D341Med (cell line): ENCODE data around the gene IGSF21.

Experiments used
- DNase-seq: peaks from one replicate; pipeline ENCODE4 v3.0.0; 2012; ENCODE audit warnings: low spot score

IGSF21 gene

GRCh38 chr1:18178111-18178510 is 70.5 kb downstream of the IGSF21 start:
- DNase-seq = no peak

DNA sequence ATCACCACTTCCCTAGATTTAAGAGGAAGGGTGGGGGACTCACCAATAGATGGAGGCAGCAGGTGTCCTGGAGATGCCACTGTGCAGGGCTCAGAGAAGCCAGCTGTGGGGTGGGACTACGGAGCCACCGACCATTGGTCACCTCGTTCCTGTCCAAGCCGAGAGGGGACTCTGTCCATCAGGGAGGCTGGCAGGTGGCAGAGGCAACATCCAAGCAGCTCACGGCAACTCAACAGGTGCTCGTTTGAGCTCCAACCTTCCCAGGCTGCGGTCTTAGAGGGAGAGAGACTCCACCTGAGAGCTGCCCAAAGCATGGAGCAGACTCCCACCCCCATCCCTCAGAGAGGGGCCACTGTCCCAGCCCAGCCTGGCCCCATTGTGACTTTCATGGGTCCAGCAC is 71.4 kb downstream of the IGSF21 start:
- no peak for DNase-seq

GRCh38 chr1:18182398-18183160 is 75.0 kb downstream of the IGSF21 start:
- no peak for DNase-seq

DNA sequence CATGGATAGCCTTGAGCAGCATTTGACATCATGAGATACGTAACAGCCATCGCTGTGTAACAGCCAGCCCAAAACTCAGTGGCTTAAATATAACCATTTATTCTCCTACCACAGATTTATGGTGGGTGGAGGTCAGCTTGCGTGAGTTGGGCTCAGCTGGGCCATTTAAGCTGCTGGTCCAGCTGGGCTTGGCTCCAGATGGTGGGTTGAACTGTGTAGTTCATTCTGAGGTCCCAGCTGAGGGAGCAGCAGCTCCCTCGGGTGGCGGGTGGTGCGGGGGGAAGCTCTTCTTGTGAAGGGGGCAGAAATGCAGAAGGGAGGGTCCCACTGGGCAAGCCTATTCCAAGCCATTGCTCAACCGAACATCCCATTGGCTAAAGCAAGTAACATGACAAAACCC is 75.9 kb downstream of the IGSF21 start:
- no peak for DNase-seq

- DNase-seq = no peak
These were observed 79.5 kb downstream of the IGSF21 start for GRCh38 chr1:18187054-18187453.

- no peak for DNase-seq
These were observed 81.4 kb downstream of the IGSF21 start for GRCh38 chr1:18188820-18189517.

- DNase-seq = no peak
These were observed 83.0 kb downstream of the IGSF21 start for GRCh38 chr1:18190598-18190997.

DNA sequence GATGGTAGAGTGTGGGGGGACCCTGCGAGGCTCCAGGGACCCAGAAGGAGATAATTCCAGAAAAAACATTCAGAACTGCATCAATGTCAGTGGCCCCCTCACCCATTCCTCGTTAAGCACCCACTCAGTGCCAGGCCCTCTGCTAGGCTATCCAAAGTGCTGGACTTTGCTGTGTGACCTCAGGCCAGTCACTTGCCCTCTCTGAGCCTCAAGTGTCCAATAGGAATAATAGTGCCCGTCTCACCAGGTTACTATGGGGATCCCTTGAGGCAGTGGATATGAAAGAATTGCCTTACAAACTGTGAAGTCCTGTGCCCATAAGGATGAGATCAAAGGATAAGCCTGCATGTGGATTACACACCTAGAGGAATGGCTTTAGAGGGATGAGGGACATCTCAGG is 83.4 kb downstream of the IGSF21 start:
- DNase-seq = no peak

- DNase-seq = peak; percentile 65
These were observed 84.0 kb downstream of the IGSF21 start for GRCh38 chr1:18191481-18192155.

DNA sequence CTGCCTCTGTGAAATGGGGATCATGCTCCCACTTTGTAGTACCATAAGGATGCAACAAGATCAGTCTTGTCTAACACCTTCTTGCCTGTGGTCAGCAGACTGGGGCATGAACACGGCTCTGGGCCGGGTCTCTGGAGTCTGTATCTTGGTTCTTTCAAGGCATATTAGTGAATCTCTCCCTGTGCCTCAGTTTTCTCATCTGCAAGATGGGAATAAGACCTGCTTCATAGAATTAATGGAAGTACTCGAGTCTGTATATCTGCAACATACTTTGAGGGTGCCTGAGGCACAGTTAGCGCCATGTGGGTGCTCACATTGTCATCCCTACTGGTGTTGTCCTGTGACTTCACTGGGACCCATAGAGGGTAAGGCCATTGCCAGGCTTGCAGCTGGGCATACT is 84.6 kb downstream of the IGSF21 start:
- no peak for DNase-seq

GRCh38 chr1:18192974-18193373 is 85.4 kb downstream of the IGSF21 start:
- DNase-seq = no peak

DNA sequence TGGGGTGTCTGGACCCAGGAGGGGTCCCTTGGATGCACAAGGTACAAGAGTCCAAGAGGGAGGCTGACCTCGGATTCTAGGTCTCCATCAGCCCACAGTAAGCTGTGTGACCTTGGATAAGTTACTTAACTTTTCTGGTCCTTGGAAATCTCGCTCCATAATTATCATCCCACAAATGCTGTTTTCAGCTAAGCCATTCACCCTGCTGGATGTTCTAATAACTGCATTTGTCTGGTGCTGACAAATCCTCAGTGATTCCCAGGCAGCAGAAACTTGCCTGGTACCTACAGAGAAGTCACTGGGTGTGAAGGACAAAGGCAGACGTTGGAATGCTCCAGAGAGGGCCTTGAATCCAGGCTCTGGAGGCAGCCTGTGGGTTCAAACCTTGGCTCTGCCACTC is 89.7 kb downstream of the IGSF21 start:
- DNase-seq = no peak

DNA sequence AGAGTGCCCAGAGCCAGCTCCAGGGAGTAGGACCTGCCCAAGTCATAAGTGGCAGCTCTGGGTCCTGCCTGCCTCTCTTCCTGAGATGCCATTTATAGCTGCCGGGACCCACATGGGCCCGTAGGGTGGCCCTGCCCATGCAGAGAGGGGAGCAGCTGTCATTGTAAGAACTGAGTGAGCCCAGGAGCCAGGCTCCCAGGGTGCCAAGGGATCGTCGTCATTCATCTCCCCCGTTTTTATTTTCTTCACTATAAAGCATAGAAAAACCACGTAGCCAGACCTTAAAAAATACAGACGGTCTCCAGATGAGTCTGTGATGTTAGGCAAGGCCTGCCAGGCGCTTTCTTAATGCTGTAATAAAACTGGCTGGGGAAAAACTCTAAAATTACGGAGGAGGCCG is 90.7 kb downstream of the IGSF21 start:
- no peak for DNase-seq

DNA sequence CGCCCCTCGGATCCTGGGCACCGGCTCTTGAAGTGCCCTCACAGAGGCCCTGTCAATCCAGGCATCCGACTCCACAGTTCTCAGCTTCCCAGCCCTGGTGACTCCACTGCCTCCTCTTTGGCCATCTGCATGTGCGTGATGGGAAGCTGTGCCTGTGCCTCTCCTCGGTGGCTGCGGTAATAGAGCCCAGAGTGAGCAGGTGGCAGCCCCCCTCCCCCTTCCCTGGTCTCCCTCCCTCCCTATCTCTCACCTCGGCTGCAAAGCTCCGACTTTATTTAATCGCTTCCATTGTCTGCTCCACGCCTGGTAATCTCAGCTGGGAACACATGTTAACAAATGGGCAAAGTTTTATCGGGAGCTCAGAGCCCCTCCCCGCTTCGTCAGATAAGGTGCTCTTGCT is 91.9 kb downstream of the IGSF21 start:
- peak; percentile 77 for DNase-seq

DNA sequence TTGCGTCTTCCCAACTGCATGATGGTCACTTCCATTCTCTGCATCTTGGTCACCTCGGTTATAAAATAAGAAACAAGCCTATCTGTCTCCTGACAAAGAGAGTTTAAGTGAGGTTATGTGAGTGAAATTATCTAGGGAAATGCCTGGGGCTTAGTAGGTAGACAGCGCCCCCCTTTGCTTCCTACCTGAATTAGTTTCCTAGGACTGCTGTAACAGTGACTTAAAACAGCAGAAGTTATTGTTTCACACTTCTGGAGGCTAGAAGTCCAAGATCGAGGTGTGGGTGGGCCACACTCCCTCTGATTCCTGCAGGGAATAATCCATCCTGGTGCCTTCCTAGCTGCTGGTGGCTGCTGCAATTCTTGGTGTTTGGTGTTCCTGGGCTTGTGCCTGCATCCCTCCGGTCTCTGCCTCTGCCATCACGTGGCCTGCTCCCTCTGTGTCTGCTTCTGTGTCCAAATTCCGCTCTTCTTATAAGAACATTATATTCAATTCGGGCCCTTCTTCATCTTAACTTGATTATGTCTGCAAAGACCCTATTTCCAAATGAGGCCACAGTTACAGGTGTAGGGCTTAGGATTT is 92.6 kb downstream of the IGSF21 start:
- no peak for DNase-seq

- DNase-seq = no peak
These were observed 93.3 kb downstream of the IGSF21 start for GRCh38 chr1:18200918-18201317.

GRCh38 chr1:18201997-18202719 is 94.6 kb downstream of the IGSF21 start:
- DNase-seq = no peak

DNA sequence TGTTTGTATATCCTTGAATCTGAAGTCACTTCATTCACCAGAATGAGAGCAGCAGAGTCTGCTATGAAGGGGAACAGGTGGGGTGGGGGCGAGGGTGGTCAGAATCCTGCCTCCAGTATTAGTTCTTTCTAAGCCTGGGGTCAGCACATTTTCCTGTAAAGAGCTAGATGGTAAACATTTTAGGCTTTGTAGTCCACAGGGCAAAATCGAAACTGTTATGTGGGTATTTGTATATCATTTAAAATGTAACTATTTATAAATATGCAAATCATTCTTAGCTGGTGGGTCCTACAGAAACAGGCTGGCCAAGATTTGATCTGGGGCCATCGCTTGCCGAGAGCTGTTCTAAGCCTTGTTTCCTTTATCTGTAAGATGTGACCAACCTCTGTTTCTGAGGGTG is 96.0 kb downstream of the IGSF21 start:
- no peak for DNase-seq

- no peak for DNase-seq
These were observed 97.0 kb downstream of the IGSF21 start for GRCh38 chr1:18204575-18204974.

DNA sequence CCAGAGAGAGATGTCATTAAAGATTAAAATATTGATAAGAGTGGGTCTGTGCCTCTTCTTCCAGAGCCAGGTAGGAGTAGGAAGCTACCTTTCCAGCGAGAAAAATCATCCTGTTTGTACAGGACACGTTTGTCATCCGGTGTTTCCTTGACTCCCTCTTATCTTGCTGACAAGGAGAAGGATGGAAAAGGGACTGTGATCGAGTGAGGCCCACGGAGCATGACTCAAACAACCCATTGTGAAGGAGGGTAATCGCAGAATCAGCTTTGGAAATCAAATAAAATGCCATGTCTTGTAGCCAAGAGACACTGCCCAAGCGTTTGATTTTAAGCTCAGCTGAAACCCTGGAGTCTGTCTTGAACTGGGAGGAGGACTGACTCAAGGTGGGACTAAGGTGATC is 97.7 kb downstream of the IGSF21 start:
- no peak for DNase-seq

DNA sequence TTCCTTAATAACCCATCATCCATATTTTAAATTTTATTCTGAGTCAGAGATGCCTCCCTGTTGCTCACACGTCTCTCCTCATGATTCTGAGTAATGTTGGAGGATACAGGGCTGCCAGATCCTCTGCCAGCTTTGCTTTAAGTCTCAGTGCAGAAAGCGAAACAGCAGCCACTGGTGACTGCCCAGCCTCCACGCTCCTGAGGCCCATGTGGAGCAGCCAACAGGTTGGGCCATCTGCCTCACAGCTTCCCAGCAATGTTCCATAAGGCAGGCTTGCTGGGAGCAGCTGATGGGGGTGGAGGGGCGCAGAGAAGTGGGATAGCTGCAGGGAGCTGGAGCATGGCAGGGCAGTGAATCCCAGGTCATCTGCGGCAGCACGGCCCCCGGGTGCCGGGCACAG is 104.2 kb downstream of the IGSF21 start:
- peak; percentile 70 for DNase-seq

GRCh38 chr1:18217398-18218043 is 109.9 kb downstream of the IGSF21 start:
- peak; percentile 61 for DNase-seq
